Measurements from ENCODE around the gene MRI1. TPM values are rescaled to one million over a fixed set of nuclear protein-coding genes. Genes with fewer than 3 reads are reported as not detected.
A peak's percentile ranks its signal among the peaks of the same experiment; 100 is the strongest.
"Not testable (repeated sequence)": the region's sequence is repeated elsewhere in the genome, so short reads cannot be mapped to it uniquely, and the experiment has no call there.

Gene MRI1
- total RNA-seq, 4 donors from 2014 or later = 21.1 to 26.1 (median 23.4) TPM

DNA sequence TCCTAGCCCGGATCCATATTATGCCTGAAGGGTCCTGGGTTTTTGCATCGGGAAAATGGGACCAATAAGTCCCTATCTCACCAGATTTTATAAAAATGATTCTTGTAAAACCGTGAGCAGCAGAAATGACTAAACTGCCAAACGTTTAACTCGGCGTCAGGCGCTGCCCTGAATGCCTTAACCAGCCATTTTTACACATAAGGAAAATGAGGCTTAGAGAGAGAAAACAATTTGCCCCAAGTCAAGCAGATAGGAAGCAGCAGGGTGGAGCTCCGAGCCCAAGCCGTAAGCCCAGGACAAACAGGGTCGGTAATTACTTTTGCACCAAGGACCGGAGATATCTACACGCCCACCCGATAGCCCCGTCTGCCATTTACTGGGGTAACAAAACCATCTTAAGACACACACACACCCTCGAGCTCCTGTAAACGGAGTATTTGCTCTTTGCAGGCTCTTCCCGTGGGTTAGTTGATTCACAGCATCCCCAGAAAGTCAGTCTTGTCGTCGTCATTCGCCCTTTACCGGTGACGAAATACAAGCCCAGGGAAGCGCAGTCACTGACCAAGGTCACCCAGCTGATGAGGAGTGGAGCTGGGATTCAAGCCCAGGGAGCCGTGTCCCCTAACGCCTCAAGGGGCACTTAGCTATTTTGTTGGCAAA is 16.0 kb upstream of the MRI1 start:
- no peak for DNase-seq
- intact Hi-C loops (cut with DNase I; ENCODE audit: low total_unique reads) = loop anchor here (2.0 kb wide), 1 partner anchor 17 kb away; the partner anchor contains the start of gene MRI1
- Histone ChIP-seq H3K9me3 (no peaks in the 10 kb centered on the region), H3K4me1 (peaks cover 12 to 14% of the 10 kb centered on the region in 2 donors), H3K27me3 (no peaks in the 10 kb centered on the region), H3K4me3 (peak overlapping the region; percentile 58 to 99 (median 90)), H3K27ac (peak overlapping the region; percentile 86 to 95 (median 90)), H3K36me3 (peaks cover 0 to 22% of the 10 kb centered on the region in 2 donors)
- in situ Hi-C loops (cut with MboI; ENCODE audit: low sequenced_read_pairs in 4 of 4) = no loop called here
- ATAC-seq = peak in 1 of 2 donors; percentile 1
- TF ChIP-seq POLR2A (IDR thresholded peaks at IDR 0.05) = no peak
- TF ChIP-seq, protein P1, sequence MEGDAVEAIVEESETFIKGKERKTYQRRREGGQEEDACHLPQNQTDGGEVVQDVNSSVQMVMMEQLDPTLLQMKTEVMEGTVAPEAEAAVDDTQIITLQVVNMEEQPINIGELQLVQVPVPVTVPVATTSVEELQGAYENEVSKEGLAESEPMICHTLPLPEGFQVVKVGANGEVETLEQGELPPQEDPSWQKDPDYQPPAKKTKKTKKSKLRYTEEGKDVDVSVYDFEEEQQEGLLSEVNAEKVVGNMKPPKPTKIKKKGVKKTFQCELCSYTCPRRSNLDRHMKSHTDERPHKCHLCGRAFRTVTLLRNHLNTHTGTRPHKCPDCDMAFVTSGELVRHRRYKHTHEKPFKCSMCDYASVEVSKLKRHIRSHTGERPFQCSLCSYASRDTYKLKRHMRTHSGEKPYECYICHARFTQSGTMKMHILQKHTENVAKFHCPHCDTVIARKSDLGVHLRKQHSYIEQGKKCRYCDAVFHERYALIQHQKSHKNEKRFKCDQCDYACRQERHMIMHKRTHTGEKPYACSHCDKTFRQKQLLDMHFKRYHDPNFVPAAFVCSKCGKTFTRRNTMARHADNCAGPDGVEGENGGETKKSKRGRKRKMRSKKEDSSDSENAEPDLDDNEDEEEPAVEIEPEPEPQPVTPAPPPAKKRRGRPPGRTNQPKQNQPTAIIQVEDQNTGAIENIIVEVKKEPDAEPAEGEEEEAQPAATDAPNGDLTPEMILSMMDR (IDR thresholded peaks at IDR 0.05 in 4 of 5, conservative IDR thresholded peaks at IDR 0.05 in 1 of 5) = no peak

DNA sequence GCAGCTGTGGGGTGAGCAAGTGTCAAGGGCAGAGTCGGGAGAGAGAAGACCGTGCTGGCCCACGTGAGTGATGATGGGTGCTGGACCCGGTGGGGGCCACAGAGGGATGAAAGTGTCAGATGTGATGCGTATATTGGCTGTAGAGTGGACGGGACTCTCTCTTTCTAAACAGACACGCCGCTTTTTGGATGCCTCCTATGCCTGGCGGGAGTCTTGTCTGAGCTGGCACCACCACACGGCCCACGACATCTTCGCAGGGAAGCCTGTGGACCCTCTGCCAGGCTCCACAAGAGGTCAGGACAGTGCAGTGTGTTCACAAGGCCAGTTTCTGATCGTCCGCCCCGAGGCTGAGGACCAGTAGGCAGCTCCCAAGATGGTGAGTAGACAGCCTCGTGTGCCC is 12.9 kb upstream of the MRI1 start:
- Histone ChIP-seq H3K36me3 (peaks cover 0 to 53% of the 10 kb centered on the region in 2 donors), H3K9me3 (no peaks in the 10 kb centered on the region), H3K4me3 (no peak overlapping the region), H3K4me1 (peaks cover 12 to 14% of the 10 kb centered on the region in 2 donors), H3K27ac (no peak overlapping the region), H3K27me3 (no peaks in the 10 kb centered on the region)
- in situ Hi-C loops (cut with MboI; ENCODE audit: low sequenced_read_pairs in 4 of 4) = no loop called here
- ATAC-seq (no peak), DNase-seq (no peak)
- intact Hi-C loops (cut with DNase I; ENCODE audit: low total_unique reads) = no loop called here
- TF ChIP-seq, protein P1 (IDR thresholded peaks at IDR 0.05 in 4 of 5, conservative IDR thresholded peaks at IDR 0.05 in 1 of 5) = no peak
- no peak for TF ChIP-seq POLR2A (IDR thresholded peaks at IDR 0.05)

DNA sequence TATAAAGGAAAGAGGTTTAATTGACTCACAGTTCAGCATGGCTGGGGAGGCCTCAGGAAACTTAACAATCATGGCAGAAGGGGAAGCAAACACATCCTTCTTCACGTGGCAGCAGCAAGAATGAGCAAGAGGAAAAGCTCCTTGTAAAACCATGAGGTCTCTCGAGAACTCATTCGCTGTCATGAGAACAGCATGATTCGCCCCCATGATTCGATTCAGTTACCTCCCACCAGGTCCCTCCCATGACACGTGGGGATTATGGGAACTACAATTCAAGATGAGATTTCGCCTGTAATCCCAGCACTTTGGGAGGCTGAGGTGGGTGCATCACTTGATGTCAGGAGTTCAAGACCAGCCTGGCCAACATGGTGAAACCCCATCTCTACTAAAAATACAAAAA is 10.7 kb upstream of the MRI1 start:
- not testable (repeated sequence) for H3K9me3 ChIP-seq

DNA sequence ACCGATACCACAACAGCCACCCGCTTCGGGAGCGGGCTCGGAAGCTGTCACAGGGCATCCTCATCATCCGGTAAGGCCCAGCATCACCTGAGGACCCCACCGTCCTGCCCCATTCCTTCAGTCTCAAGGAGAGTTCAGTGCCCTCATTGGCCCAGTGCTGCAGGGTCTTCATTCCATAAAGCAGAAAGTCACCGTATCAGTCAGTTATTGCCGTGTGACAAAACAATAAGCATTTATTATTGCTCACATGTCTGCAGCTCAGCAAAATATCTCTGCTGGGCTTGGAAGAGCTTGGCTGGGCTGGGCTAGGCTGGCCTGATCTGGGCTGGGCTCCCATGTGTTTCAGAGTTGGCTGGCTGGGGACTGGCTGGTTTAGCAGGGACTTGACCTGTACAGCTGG is 8.1 kb upstream of the MRI1 start:
- H3K9me3 ChIP-seq = no peaks in the 10 kb centered on the region
- peaks cover 0 to 89% of the 10 kb centered on the region in 2 donors for H3K36me3 ChIP-seq
- no peak for ATAC-seq
- intact Hi-C loops (cut with DNase I; ENCODE audit: low total_unique reads) = no loop called here
- no peak for TF ChIP-seq POLR2A (IDR thresholded peaks at IDR 0.05)
- TF ChIP-seq, protein P1 (IDR thresholded peaks at IDR 0.05 in 4 of 5, conservative IDR thresholded peaks at IDR 0.05 in 1 of 5) = no peak
- no peaks in the 10 kb centered on the region for H3K4me1 ChIP-seq
- H3K27ac ChIP-seq = no peak overlapping the region
- no peak overlapping the region for H3K4me3 ChIP-seq
- DNase-seq = no peak
- in situ Hi-C loops (cut with MboI; ENCODE audit: low sequenced_read_pairs in 4 of 4) = no loop called here
- H3K27me3 ChIP-seq = no peaks in the 10 kb centered on the region

More for the DNA sequence above, 10.7 kb upstream of the MRI1 start:
- intact Hi-C loops (cut with DNase I; ENCODE audit: low total_unique reads); H3K4me3 ChIP-seq; H3K27me3 ChIP-seq; in situ Hi-C loops (cut with MboI; ENCODE audit: low sequenced_read_pairs in 4 of 4); DNase-seq; H3K4me1 ChIP-seq; H3K27ac ChIP-seq; ATAC-seq: not testable (repeated sequence)
- H3K36me3 ChIP-seq = peaks cover 0 to 74% of the 10 kb centered on the region in 2 donors

DNA sequence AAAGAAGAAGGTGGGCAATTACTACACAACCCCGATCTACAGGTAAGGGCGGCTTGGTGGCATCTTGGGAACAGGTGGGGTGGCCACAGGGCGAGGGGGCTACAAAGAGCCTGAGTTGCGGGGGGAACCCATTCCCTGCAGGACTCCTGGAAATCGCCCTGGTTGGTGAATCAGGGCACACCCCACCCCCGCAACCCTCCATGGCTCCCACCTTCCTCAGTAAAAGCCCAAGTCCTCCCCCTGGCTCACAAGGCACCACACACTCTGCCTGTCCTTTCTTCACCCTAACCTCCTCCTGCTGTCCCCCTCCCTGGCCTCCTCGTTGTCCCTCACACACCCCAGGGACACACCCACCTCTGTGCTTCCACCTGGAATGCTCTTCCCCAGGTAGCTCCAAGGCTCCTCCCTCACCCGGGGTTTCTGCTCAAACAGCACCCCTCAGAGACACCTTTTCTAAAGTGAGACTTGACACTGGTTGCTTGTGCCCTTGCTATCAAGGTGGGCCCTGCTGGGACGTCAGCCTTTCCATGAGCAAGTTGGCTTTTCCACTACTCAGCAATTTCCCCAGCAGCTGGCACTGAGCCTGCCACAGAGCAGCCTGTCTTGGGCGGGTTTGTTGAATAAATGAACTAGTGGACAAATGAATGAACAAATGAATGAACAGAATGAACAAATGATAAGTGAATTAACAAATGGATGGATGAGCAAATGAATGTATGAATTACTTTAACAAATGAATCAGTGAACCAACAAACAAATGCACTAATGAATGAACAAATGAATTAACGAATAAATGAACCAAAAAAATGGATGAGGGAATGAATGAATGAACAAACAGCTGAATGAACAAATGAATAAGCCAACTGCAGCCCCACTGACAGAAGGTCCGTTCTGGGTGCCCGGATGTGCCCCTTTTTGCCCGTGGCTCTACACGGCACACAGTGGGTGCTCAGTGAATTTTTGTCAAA is 6.2 kb upstream of the MRI1 start:
- H3K4me1 ChIP-seq = no peaks in the 10 kb centered on the region
- no peak for ATAC-seq
- H3K4me3 ChIP-seq = no peak overlapping the region
- DNase-seq = no peak
- no peaks in the 10 kb centered on the region for H3K9me3 ChIP-seq
- peaks cover 0 to 88% of the 10 kb centered on the region in 2 donors for H3K36me3 ChIP-seq
- in situ Hi-C loops (cut with MboI; ENCODE audit: low sequenced_read_pairs in 4 of 4) = no loop called here
- intact Hi-C loops (cut with DNase I; ENCODE audit: low total_unique reads) = no loop called here
- no peak overlapping the region for H3K27ac ChIP-seq
- H3K27me3 ChIP-seq = no peaks in the 10 kb centered on the region
- TF ChIP-seq, protein P1 (IDR thresholded peaks at IDR 0.05 in 4 of 5, conservative IDR thresholded peaks at IDR 0.05 in 1 of 5) = no peak
- TF ChIP-seq POLR2A (IDR thresholded peaks at IDR 0.05) = no peak
